ENCODE data around the gene TNF.

DNA sequence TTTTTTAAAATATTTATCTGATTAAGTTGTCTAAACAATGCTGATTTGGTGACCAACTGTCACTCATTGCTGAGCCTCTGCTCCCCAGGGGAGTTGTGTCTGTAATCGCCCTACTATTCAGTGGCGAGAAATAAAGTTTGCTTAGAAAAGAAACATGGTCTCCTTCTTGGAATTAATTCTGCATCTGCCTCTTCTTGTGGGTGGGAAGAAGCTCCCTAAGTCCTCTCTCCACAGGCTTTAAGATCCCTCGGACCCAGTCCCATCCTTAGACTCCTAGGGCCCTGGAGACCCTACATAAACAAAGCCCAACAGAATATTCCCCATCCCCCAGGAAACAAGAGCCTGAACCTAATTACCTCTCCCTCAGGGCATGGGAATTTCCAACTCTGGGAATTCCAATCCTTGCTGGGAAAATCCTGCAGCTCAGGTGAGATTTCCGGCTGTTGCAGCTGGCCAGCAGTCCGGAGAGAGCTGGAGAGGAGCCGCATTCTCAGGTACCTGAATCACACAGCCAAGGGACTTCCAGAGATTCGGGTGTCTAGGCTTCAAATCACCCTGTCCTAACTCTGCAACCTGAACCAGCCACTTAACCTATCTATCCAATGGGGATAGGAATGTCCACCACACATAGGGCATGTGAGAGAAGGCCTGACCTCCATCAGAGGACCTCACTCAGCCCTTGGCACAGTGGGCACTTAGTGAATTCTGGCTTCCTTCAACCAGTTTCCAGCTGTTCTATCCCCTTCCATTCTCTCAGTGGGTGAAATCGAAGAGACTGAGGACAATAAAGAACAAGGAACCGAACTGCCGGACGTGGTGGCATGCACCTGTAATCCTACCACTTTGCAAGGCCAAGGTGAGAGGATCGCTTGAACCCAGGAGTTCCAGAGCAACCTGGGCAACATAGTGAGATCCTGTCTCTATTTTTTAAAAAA, 3.1 kb downstream of the TNF start:
- TF ChIP-seq CTCF (conservative IDR thresholded peaks at IDR 0.05) (no peak), ZFX (IDR thresholded peaks at IDR 0.05) (no peak)

Data from C4-2B (cell line).